GM12878 (cell line): Measurements from ENCODE around the gene PROKR1. TPM values are rescaled to one million over a fixed set of nuclear protein-coding genes. Genes with fewer than 3 reads are reported as not detected.

ENCODE experiments used
- ATAC-seq: fragments of 200-7000 bp; cut with Tn5 transposase; 3 replicates; pipeline ENCODE4 v1.9.1; 2020; ENCODE audit warnings: mild to moderate bottlenecking, moderate library complexity
- BruUV-seq: library from RNA; stranded (reverse); fragments of 400-500 nt; replicated peaks from 2 replicates; lab custom pipeline; 2021; lab: Mats Ljungman, UMichigan
- CTCF ChIA-PET: fragments of 300-600 bp; sonication (Branson Sonifier 250); formaldehyde crosslinking; extraction: SDS; loops from one replicate; lab custom pipeline; 2021; ENCODE audit warnings: inconsistent platforms; lab: Yijun Ruan, JAX
- POLR2A ChIA-PET: fragments of 350-600 bp; formaldehyde crosslinking; extraction: SDS; loops from one replicate; lab custom pipeline; 2021; ENCODE audit warnings: inconsistent platforms; lab: Charles Lee
- RAD21 ChIA-PET: fragments of 300-600 bp; sonication (Branson Sonifier 250); formaldehyde crosslinking; loops from one replicate; lab custom pipeline; 2023; ENCODE audit warnings: antibody characterized with exemption; ENCODE audit not compliant: unreplicated experiment; lab: Charles Lee
- SMC1A ChIA-PET: fragments of 300-600 bp; sonication (Branson Sonifier 250); formaldehyde crosslinking; loops from one replicate; lab custom pipeline; 2023; ENCODE audit not compliant: unreplicated experiment, uncharacterized antibody; lab: Charles Lee
- DNase-seq: peaks from one replicate; pipeline ENCODE4 v3.0.0-alpha.2; 2011; ENCODE audit warnings: low read depth, low spot score
- FAIRE-seq: peaks from 3 replicates; lab custom pipeline; 2011; peaks lifted over from hg19 to GRCh38; lab: Jason Lieb, UNC
- H2AFZ ChIP-seq: 2 replicates; pipeline ENCODE4 v1.6.0; 2011; ENCODE audit warnings: low read depth, low read length, control low read depth; ENCODE audit not compliant: control insufficient read depth
- H3K27ac ChIP-seq: 2 replicates; pipeline ENCODE4 v1.5.1; 2011; ENCODE audit warnings: control low read depth; ENCODE audit not compliant: control insufficient read depth, insufficient read depth
- H3K27me3 ChIP-seq, 2 experiments: replicated peaks in 1 of 2; 2 replicates each; pipeline versions ENCODE4 v1.6.0 to v1.6.1; 2011; ENCODE audit warnings: low read length in 1 of 2; ENCODE audit not compliant: control insufficient read depth in 2 of 2, insufficient read depth in 2 of 2
- H3K36me3 ChIP-seq, 2 experiments: 2 replicates each; pipeline ENCODE4 v1.5.1; 2011; ENCODE audit warnings: low read length in 1 of 2; ENCODE audit not compliant: control insufficient read depth in 2 of 2, insufficient read depth in 2 of 2
- H3K4me1 ChIP-seq: 2 replicates; pipeline ENCODE4 v1.6.1; 2011; ENCODE audit warnings: mild to moderate bottlenecking, low read length, moderate library complexity, mixed read lengths; ENCODE audit not compliant: control insufficient read depth, insufficient read depth
- H3K4me2 ChIP-seq: 2 replicates; pipeline ENCODE4 v1.6.0; 2011; ENCODE audit warnings: control low read depth; ENCODE audit not compliant: control insufficient read depth, insufficient read depth
- H3K4me3 ChIP-seq: fragments of 200-600 bp; sonication (generic); 2 replicates; pipeline ENCODE4 v1.5.1; 2016
- H3K79me2 ChIP-seq: 2 replicates; pipeline ENCODE4 v1.6.0; 2011; ENCODE audit warnings: low read length; ENCODE audit not compliant: control insufficient read depth, insufficient read depth
- H3K9ac ChIP-seq: 2 replicates; pipeline ENCODE4 v1.8.0; 2011; ENCODE audit warnings: low read length, control low read depth, mixed read lengths; ENCODE audit not compliant: control insufficient read depth, insufficient read depth
- H3K9me3 ChIP-seq: replicated peaks from 3 replicates; pipeline ENCODE4 v1.5.1; 2011; ENCODE audit warnings: mild to moderate bottlenecking, low read length; ENCODE audit not compliant: control insufficient read depth, insufficient read depth
- H4K20me1 ChIP-seq: 2 replicates; pipeline ENCODE4 v1.6.0; 2011; ENCODE audit not compliant: control insufficient read depth, insufficient read depth
- BRCA1 ChIP-seq: IDR thresholded peaks from 2 replicates; pipeline ENCODE4 v1.6.1; 2011; ENCODE audit warnings: low read depth, low read length, improper control_type of control experiment
- IKZF2 ChIP-seq, 2 experiments: fragments of 450-650 bp; IDR thresholded peaks; 2 replicates each; pipeline ENCODE4 v1.6.1; 2017; ENCODE audit warnings: mild to moderate bottlenecking in 2 of 2, moderate library complexity in 2 of 2
- RCOR1 ChIP-seq: conservative IDR thresholded peaks from 2 replicates; pipeline ENCODE4 v1.6.1; 2012; ENCODE audit warnings: low read depth, low read length, improper control_type of control experiment
- WGBS: methylation state at CpG from one replicate; pipeline ENCODE4 v1.1.6; 2016; ENCODE audit warnings: low lambda C conversion rate; ENCODE audit not compliant: insufficient replicate concordance, insufficient coverage; ENCODE audit errors: missing lambda C conversion rate; 5-methylcytosine and 5-hydroxymethylcytosine counted together
- in situ Hi-C: fragments of 300-500 bp; cut with MboI; formaldehyde crosslinking; loops from 9 replicates; pipeline ENCODE4 v1.14.3; 2018; ENCODE audit warnings: mixed read lengths
- intact Hi-C: fragments of 100-400 bp; cut with micrococcal nuclease; formaldehyde crosslinking; loops from one replicate; pipeline ENCODE4 v1.14.2; 2022; ENCODE audit not compliant: unreplicated experiment
- polyA plus RNA-seq, 11 experiments: library from polyadenylated mRNA; depleted of rRNA in 4 of 11; unstranded in 6 of 11; stranded (reverse) in 5 of 11; fragments of >200 nt; fragmentation: Nextera tagmentation in 4 of 11; fragmentation: Illumina TruSeq in 1 of 11; extraction: Ambion mirVana in 4 of 11; extraction: Trizol in 1 of 11; gene quantifications; 1 replicate in 1 of 11; 2 replicates in 10 of 11; pipeline versions ENCODE4 v1.2.1 to v1.2.3, GENCODE V29; 2011 to 2016; ENCODE audit warnings: inconsistent platforms in 2 of 11, missing spikeins in 2 of 11, low read depth in 1 of 11
- total RNA-seq, 4 experiments: library from RNA; depleted of rRNA in 3 of 4; stranded (reverse); fragments of >200 nt in 3 of 4; fragmentation: Illumina TruSeq in 1 of 4; extraction: Trizol in 1 of 4; gene quantifications; 2 replicates each; pipeline versions ENCODE4 v1.2.1 to v1.2.3, GENCODE V29; 2013 to 2021
- TF ChIP-seq, protein P1 (sequence below): fragments of 450-650 bp; IDR thresholded peaks from 2 replicates; pipeline ENCODE4 v1.6.1; 2016; ENCODE audit warnings: mild to moderate bottlenecking

Gene PROKR1
- total and polyA plus RNA-seq, 10 of the 15 experiments (the other 5 are each of a cell fraction or from before 2014, with no cell fraction given) = 0.01 to 0.02 TPM; not detected in 8

DNA sequence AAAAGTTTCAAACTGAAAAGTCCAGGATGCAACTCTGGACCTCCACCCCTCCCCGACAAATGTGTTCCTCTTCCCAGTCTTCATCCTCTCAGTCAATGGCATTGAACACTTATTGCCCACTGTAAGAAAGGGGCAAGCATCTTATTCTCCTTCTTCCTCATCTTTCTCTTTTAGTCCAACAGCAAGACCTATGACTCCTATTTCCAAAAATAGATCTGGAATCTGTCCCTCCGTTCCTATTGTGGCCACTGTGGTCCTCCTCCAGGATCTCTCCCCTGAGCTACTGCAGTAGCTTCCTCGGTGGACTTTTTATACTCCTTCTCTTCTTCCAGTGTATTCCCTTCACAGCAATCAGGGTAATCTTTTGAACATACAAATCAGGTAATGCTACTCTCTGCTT, 63.3 kb downstream of the PROKR1 start:
- Histone ChIP-seq H3K27ac (no peak overlapping the region), H3K4me1 (peaks cover 5% of the 10 kb centered on the region; the same call in 1 of the 2 replicates), H3K9ac (no peak overlapping the region), H2AFZ (no peak overlapping the region), H3K4me2 (no peak overlapping the region), H4K20me1 (no peaks in the 10 kb centered on the region), H3K4me3 (no peak overlapping the region), H3K79me2 (no peaks in the 10 kb centered on the region), H3K9me3 (no peaks in the 10 kb centered on the region), H3K36me3 (no peaks in the 10 kb centered on the region), H3K27me3 (no peaks in the 10 kb centered on the region; a peak in 2 of 4 replicates)
- SMC1A ChIA-PET = no interaction called here
- DNase-seq (no peak), FAIRE-seq (no peak), ATAC-seq (no peak)
- in situ Hi-C loops (loop anchor here (5.0 kb wide), 2 partner anchors 216 to 244 kb away; no protein-coding TSS in a partner anchor), intact Hi-C loops (no loop called here)
- CTCF ChIA-PET = no interaction called here
- TF ChIP-seq RCOR1 = no peak
- TF ChIP-seq BRCA1 = no peak
- TF ChIP-seq, protein P1, sequence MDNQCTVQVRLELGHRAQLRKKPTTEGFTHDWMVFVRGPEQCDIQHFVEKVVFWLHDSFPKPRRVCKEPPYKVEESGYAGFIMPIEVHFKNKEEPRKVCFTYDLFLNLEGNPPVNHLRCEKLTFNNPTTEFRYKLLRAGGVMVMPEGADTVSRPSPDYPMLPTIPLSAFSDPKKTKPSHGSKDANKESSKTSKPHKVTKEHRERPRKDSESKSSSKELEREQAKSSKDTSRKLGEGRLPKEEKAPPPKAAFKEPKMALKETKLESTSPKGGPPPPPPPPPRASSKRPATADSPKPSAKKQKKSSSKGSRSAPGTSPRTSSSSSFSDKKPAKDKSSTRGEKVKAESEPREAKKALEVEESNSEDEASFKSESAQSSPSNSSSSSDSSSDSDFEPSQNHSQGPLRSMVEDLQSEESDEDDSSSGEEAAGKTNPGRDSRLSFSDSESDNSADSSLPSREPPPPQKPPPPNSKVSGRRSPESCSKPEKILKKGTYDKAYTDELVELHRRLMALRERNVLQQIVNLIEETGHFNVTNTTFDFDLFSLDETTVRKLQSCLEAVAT = no peak
- no peak for TF ChIP-seq IKZF2 (IDR thresholded peaks at IDR 0.05)
- RAD21 ChIA-PET = no interaction called here
- 55% methylated on average over 3 of the region's 3 CpGs for WGBS
- POLR2A ChIA-PET = no interaction called here
- no TSS peak for BruUV-seq

Other genes starting within 250 kb of the PROKR1 start
- 0.56 and 0.87 TPM in 2 replicates for gene FBXO48, start 176.3 kb upstream of the PROKR1 start, total RNA-seq (2014; rRNA removed)
- gene FBXO48, start 176.3 kb upstream of the PROKR1 start, total RNA-seq (2014; rRNA removed; fragmentation: Illumina TruSeq; extraction: Trizol) = 1.4 and 1.5 TPM in 2 replicates
- 0.85 and 1.1 TPM in 2 replicates for gene FBXO48, start 176.3 kb upstream of the PROKR1 start, total RNA-seq (2021)
- gene FBXO48, start 176.3 kb upstream of the PROKR1 start, polyA plus RNA-seq (2011; rRNA removed) = 2.3 and 3.2 TPM in 2 replicates
- gene FBXO48, start 176.3 kb upstream of the PROKR1 start, polyA plus RNA-seq (2014; fragmentation: Illumina TruSeq; extraction: Trizol) = 1.5 and 2.2 TPM in 2 replicates
- 1 to 10 TPM in 1 of 2 experiments, under 1 TPM in 1; 0.90 to 1.1 TPM for gene FBXO48, start 176.3 kb upstream of the PROKR1 start, polyA plus RNA-seq (2014; fragmentation: Nextera tagmentation; extraction: Ambion mirVana)
- gene FBXO48, start 176.3 kb upstream of the PROKR1 start, polyA plus RNA-seq (2014; rRNA removed) = 0.67 and 1.3 TPM in 2 replicates
- gene FBXO48, start 176.3 kb upstream of the PROKR1 start, polyA plus RNA-seq (2016; fragmentation: Nextera tagmentation; extraction: Ambion mirVana) = 1 to 10 TPM; 1.1 to 1.5 TPM
- gene APLF, start 176.0 kb upstream of the PROKR1 start, total RNA-seq (2014; rRNA removed) = 1.7 and 2.5 TPM in 2 replicates
- 2.3 and 2.4 TPM in 2 replicates for gene APLF, start 176.0 kb upstream of the PROKR1 start, total RNA-seq (2014; rRNA removed; fragmentation: Illumina TruSeq; extraction: Trizol)
- gene APLF, start 176.0 kb upstream of the PROKR1 start, total RNA-seq (2021) = 1.9 TPM in 2 replicates
- 0.71 and 1.4 TPM in 2 replicates for gene APLF, start 176.0 kb upstream of the PROKR1 start, polyA plus RNA-seq (2011; rRNA removed)
- gene APLF, start 176.0 kb upstream of the PROKR1 start, polyA plus RNA-seq (2014; fragmentation: Illumina TruSeq; extraction: Trizol) = 1.8 and 2.6 TPM in 2 replicates
- gene APLF, start 176.0 kb upstream of the PROKR1 start, polyA plus RNA-seq (2014; fragmentation: Nextera tagmentation; extraction: Ambion mirVana) = under 1 TPM; 0.66 to 0.69 TPM
- gene APLF, start 176.0 kb upstream of the PROKR1 start, polyA plus RNA-seq (2014; rRNA removed) = 1.1 and 1.2 TPM in 2 replicates
- 1 to 10 TPM; 2.1 to 2.8 TPM for gene APLF, start 176.0 kb upstream of the PROKR1 start, polyA plus RNA-seq (2016; fragmentation: Nextera tagmentation; extraction: Ambion mirVana)
- 0.51 and 0.93 TPM in 2 replicates for gene ARHGAP25, start 91.2 kb downstream of the PROKR1 start, total RNA-seq (2014; rRNA removed)
- 0.89 and 0.97 TPM in 2 replicates for gene ARHGAP25, start 91.2 kb downstream of the PROKR1 start, total RNA-seq (2014; rRNA removed; fragmentation: Illumina TruSeq; extraction: Trizol)
- 0.56 and 1.0 TPM in 2 replicates for gene ARHGAP25, start 91.2 kb downstream of the PROKR1 start, total RNA-seq (2021)
- gene ARHGAP25, start 91.2 kb downstream of the PROKR1 start, polyA plus RNA-seq (2011; rRNA removed) = 0.13 and 0.15 TPM in 2 replicates
- 0.65 and 0.96 TPM in 2 replicates for gene ARHGAP25, start 91.2 kb downstream of the PROKR1 start, polyA plus RNA-seq (2014; fragmentation: Illumina TruSeq; extraction: Trizol)
- under 1 TPM; 0.40 to 0.42 TPM for gene ARHGAP25, start 91.2 kb downstream of the PROKR1 start, polyA plus RNA-seq (2014; fragmentation: Nextera tagmentation; extraction: Ambion mirVana)
- gene ARHGAP25, start 91.2 kb downstream of the PROKR1 start, polyA plus RNA-seq (2014; rRNA removed) = 0.38 and 1.0 TPM in 2 replicates
- under 1 TPM; 0.37 to 0.39 TPM for gene ARHGAP25, start 91.2 kb downstream of the PROKR1 start, polyA plus RNA-seq (2016; fragmentation: Nextera tagmentation; extraction: Ambion mirVana)
- not detected in 2 replicates for gene BMP10, start 227.8 kb downstream of the PROKR1 start, total RNA-seq (2014; rRNA removed)
- not detected in 2 replicates for gene BMP10, start 227.8 kb downstream of the PROKR1 start, total RNA-seq (2014; rRNA removed; fragmentation: Illumina TruSeq; extraction: Trizol)
- not detected in 2 replicates for gene BMP10, start 227.8 kb downstream of the PROKR1 start, total RNA-seq (2021)
- gene BMP10, start 227.8 kb downstream of the PROKR1 start, polyA plus RNA-seq (2011; rRNA removed) = not detected in 2 replicates
- 0.04 TPM in 1 of 2 replicates, not detected in the other for gene BMP10, start 227.8 kb downstream of the PROKR1 start, polyA plus RNA-seq (2014; fragmentation: Illumina TruSeq; extraction: Trizol)
- not detected for gene BMP10, start 227.8 kb downstream of the PROKR1 start, polyA plus RNA-seq (2014; fragmentation: Nextera tagmentation; extraction: Ambion mirVana)
- not detected in 2 replicates for gene BMP10, start 227.8 kb downstream of the PROKR1 start, polyA plus RNA-seq (2014; rRNA removed)
- gene BMP10, start 227.8 kb downstream of the PROKR1 start, polyA plus RNA-seq (2016; fragmentation: Nextera tagmentation; extraction: Ambion mirVana) = not detected